Activated CD4-positive, alpha-beta T cell treated with anti-CD3 and anti-CD28 coated beads, Interleukin-2, amount 50 U/mL, for 24 hours (primary cell): ENCODE measurements around the gene SEC24B.
"Not testable (repeated sequence)": the region's sequence is repeated elsewhere in the genome, so short reads cannot be mapped to it uniquely, and the experiment has no call there.

ENCODE experiments used
- DNase-seq, 2 donors: peaks; one replicate each; pipeline ENCODE4 v3.0.0-alpha.2; 2020; ENCODE audit warnings: low read depth in 1 of 2, low spot score in 1 of 2

Gene SEC24B

GRCh38 chr4:109497511-109497910, 63.9 kb downstream of the SEC24B start:
- no peak for DNase-seq

DNA sequence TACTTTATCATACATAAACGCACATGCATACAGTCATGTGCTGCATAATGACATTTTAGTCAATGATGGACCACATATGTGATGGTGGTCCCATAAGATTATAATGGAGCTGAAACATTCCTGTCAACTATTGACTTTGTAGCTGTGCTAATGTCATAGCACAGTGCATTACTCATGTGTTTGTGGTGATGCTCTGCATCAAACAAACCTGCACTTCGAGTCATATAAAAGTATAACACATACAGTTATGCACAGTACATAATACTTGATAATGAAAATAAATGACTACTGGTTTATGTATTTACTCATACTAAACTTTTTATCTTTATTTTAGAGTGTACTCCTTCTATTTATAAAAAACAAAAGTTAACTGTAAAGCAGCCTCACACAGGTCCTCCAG, 65.9 kb downstream of the SEC24B start:
- DNase-seq: no peak

DNA sequence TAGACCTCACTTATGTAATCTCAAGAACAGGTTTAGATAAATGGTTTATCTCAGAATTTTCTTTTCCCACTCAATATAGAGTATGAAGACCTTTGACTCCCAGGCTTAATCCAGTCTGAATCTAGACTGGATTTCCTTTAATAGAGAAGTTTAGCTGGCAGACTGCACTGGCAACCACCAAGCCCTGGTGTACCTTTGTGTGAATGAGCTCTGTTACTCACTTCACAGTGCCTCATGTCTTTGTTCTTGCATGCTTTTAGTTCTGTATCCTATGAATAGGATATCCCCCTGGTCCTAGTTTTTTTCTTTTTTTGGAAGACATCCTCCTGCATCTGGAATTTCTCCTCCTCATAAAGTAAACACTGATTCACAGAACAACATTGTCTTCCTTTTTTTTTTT, 73.3 kb downstream of the SEC24B start:
- DNase-seq: no peak

DNA sequence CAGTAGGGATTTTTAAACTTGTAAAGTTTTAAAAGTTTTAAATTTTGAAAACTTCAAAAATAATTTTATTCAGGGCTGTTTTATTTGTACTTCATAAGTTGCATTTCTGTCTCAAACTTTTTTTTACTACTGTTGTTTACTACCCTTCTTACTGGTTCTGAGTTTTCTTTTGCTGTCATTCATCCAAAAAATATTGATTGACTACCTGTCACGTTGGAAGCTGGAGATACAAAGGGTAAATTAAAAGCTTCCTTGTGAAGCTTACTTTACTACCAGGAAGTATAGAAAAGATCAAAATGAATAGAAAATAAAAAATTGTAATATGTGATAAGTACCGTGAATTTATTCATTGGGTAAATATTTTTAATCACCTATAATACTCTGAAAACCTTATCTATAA, 77.1 kb downstream of the SEC24B start:
- no peak for DNase-seq

DNA sequence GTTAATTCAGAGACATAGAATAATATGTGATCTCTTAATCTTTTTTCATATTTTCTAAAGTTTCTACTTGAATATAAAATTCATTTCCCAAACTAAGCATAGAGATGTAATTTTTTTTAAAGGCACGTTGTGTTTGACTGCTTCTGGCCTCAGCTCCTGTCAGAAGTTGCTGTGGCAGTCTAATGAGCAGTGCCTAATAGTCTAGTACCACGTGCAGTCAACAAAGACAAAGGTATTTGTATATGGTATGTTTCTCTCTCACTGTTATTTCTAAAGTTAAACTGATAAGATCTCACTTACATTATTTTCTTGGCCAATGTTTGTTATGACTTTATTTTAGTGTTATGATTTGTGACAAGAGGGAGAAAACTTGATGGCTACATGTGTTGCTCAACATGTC, 77.8 kb downstream of the SEC24B start:
- no peak for DNase-seq

GRCh38 chr4:109513368-109513767, 79.8 kb downstream of the SEC24B start:
- DNase-seq: not testable (repeated sequence)

DNA sequence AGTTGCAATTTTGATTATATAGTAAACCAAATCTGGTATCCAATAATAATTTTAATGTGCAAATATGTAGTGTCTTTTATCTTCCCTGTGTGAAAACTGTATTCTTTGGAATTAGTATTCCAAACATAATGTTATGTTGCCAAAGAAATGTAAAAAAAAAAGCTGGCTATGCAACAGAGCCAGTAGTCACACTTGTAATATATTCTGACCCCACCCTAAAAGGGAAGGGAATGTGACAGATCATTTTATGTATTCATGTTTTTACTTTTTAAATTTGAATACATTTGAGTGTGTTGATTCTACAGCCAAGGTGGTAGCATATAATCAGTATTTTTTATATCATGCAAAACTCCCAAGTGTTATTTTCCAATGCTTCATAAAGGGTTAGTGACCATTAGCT, 98.6 kb downstream of the SEC24B start:
- DNase-seq: no peak

DNA sequence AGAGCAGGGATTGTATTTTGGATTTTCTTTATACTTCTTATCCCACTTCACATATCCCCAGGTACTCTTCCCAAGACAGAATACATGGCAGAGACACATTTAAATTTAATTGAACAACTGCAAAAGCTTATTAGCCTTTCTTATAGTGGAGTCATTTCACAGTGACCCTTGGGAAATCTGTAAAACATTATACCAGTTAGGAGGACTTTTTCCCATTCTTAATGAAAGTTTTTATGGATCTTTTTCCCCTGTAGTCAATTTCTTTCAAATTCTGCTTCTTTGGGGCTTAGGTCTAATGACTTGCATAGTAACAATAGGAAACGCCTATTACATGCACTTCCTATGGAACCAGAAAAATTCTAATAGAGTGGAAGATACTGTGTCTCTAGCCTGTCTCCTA, 111.8 kb downstream of the SEC24B start:
- DNase-seq: no peak

- no peak for DNase-seq
These were observed 113.8 kb downstream of the SEC24B start for GRCh38 chr4:109547394-109547793.

DNA sequence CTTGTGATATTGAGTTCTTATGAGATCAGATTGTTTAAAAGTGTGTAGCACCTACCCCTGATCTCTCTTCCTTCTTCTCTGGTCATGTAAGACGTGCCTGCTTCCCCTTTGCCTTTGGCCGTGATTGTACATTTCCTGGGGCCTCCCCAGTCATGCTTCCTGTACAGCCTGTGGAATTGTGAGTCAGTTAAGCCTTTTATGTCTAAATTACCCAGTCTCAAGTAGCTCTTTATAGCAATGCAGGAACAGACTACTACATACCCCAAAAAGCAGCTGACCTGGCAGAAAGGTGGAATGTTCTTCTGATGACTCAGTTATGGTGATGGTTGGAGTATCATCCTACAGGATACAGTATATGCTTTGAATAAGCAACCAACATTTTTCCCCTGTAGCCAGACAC, 115.0 kb downstream of the SEC24B start:
- DNase-seq: peak in 1 of 2 donors; percentile 19

DNA sequence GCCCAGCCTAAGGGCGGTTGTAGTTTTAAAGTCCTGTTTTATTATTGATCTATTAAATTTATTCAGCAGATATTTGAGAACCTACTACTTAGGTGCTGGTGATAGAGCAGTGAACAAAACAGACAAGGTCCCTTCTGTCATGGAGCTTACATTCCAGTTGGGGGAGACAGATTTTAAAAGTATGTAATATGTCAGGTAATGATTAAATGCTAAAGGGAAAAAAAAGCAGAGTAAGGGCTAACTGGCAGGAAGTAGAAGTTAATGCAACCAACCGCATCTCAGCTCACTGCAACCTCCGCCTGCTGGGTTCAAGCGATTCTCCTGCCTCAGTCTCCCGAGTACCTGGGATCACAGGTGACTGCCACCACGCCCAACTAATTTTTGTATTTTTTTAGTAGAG, 118.6 kb downstream of the SEC24B start:
- no peak for DNase-seq

GRCh38 chr4:109553130-109553529, 119.5 kb downstream of the SEC24B start:
- no peak for DNase-seq

GRCh38 chr4:109554971-109555370, 121.4 kb downstream of the SEC24B start:
- DNase-seq: no peak

- no peak for DNase-seq
These were observed 123.8 kb downstream of the SEC24B start for GRCh38 chr4:109557433-109557832.

GRCh38 chr4:109558095-109558494, 124.5 kb downstream of the SEC24B start:
- not testable (repeated sequence) for DNase-seq

GRCh38 chr4:109559625-109559982, 126.0 kb downstream of the SEC24B start:
- DNase-seq: peak; percentile 20 to 23

DNA sequence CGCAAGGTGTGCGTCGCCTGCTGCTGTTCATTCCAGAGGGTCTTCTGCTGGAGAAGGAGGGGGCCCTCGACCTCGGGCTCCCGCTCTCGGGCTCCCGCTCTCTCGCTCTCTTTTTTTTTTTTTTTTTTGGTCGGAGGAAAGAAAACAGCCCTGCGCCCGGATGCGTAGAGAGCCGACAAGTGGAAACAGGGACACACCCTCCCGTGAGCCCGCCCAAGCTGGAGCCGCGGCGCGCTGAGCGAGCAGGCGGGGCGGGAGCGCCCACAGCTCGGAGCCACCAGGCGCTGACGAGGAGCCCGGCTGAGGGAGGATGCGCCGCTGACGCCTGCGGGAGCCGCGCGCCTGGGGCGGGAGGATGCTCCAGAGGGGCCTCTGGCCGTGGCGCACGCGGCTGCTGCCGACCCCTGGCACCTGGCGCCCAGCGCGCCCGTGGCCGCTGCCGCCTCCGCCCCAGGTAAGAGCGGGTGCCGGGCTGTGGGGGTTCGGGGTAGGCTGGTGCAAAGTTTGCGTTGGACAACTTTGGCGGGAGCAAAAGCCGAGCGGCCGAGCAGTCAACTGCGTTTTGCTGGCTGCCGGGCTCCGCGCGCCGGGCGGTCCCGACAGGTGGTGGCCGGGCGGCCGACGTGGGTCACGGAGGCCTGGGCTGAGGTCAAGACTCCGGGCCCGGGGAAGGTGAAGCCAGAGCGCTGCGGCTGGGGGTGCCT, 126.5 kb downstream of the SEC24B start, which contains the start of gene MCUB:
TSS of gene MCUB (plus strand) at position 264 of the 704 bp plus-strand sequence. CDS start at position 356, 92 bp downstream.
- DNase-seq: peak; percentile 78 to 89

GRCh38 chr4:109560687-109561461, 127.3 kb downstream of the SEC24B start:
- peak; percentile 41 to 61 for DNase-seq

DNA sequence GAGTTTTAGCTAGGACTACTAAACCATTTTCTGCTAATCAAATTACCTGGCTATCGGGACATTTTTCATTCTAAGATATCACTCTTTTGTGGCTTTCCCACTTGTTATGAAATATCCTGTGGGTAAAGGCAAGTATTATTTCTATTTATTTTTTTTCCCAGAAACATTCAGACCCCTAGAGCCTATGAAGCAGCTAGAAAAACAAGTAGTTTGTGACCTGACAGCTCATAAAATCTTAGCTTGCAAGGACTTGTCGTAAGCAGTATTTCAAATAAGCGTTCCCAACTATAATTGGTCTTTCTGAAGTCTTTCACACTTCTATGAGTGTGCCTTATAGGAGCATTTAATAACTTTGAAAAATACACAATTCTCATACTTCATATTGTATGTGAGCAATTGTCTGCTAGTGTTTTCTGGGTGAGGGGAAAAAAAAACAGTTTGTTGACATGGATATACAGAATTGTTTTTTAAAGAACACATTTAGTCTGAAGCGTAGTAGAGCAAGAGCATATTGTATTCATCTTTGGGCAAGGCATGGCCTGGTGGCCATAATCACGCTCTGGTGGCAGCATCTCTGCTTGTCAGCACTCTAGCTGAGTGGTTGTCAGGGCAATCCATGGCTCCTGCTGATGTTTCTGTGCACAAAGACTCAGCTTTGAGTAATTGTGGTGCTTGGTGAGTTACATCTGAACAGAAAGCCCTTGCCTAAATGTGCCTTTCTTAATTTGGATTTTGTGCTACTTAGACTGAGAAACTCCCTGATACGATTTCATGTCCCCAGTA, 129.0 kb downstream of the SEC24B start:
- DNase-seq: no peak

DNA sequence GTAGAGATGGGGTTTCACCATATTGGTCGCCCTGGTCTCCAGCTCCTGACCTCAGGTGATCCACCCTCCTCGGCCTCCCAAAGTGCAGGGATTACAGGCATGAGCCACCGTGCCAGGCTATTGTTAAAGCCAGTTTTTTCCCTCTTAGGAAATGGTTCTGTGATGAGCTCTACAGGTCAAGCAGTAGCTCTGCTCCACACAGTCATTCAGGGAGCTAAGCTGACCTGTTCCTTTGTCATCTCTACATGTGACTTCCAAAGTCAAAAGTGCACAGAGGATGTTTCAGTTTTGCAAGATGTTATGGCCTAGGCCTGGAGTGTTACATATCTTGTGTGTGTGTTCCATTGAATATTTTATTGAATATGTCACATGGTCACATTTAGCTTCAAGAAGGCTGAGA, 137.9 kb downstream of the SEC24B start:
- DNase-seq: no peak

DNA sequence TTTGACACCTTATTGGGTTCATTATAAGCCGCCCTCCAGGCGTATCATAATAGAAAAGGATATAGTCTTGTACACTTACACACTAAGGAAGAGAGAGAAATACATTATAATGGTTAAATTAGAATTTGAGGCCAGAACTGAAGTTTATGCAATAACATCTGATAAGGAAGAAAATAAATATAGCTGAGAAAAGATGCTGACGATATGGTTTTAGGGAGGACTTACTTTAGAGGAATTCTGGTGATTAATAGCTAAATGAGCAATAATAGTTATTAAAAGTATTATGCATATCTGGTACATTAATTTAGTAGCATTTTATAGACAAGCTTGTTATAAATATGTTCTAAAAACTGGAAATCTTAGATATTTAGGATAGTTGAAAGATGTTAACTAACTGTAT, 138.5 kb downstream of the SEC24B start:
- no peak for DNase-seq

DNA sequence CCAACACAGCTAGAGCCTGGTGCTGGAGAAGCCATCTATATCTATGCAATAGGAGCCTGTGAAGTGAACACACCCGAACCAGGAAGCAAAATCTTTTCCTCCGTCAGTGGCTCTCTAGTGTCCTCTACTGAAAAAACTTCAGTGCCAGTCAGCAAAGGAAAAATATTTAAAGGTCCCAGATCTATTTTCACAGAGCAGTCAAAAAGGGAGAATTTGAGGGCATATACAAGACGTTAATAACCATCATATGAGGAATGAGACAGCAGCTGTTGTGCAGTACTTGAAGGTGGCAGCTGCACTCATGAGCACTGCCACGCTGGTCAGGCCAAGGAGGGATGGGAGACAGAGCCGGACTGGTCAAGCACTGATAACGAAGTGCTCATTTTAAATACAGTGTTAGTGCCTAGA, 140.8 kb downstream of the SEC24B start:
- DNase-seq: no peak
